Upper lobe of left lung (tissue), 4 donors: ENCODE results near the gene ATP10A.

ENCODE experiments used
- POLR2AphosphoS5 ChIP-seq, 2 donors: sonication (generic); formaldehyde crosslinking; IDR thresholded peaks; one replicate each; pipeline ENCODE4 v1.5.1; 2017; ENCODE audit warnings: antibody characterized with exemption in 2 of 2
- TF ChIP-seq, protein P1 (sequence below), 6 experiments: fragments of 450-650 bp in 4 of 6; fragments of 200-600 bp in 2 of 6; sonication (generic) in 2 of 6; IDR thresholded peaks; one replicate each; pipeline ENCODE4 v1.5.1; 2016 to 2019; ENCODE audit warnings: antibody characterized with exemption in 6 of 6

DNA sequence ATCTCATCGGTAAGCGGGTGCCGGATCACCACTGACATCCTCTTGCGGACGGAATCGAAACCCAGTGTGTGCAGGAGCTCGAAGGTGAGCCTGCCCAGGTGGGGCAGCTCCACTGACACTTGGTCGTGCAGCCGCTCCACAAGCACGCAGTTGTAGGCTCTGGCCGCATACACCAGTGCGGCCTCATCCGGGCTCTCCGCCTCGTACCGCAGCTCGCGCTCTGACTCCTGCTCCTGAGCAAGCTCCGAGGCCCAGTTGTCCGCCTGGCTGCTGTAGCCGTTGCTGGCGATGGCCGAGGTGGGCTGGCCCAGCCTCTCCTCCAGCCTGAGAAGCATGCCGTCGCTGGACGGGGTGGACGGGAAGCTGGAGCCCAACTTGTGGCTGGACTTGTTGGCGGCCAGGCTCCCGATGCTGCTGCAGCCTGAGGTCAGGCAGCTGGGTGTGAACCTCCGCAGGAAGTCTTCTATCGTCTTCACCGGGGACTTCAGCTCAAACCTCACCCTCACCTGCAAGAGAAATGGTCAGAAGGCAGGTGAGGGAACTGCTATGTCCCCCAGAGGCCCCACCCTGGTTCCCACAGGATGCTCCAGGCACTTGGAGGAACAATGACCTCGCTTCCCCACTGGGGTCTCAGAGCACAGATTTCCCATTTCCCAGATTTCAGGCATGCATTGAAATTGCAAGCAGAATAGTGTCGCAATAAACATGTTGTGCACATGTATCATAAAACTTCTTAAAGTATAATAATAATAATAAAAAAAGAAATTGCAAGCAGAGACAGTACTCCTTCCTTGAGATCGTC lies 149.2 kb downstream of the ATP10A start:
- TF ChIP-seq, protein P1, sequence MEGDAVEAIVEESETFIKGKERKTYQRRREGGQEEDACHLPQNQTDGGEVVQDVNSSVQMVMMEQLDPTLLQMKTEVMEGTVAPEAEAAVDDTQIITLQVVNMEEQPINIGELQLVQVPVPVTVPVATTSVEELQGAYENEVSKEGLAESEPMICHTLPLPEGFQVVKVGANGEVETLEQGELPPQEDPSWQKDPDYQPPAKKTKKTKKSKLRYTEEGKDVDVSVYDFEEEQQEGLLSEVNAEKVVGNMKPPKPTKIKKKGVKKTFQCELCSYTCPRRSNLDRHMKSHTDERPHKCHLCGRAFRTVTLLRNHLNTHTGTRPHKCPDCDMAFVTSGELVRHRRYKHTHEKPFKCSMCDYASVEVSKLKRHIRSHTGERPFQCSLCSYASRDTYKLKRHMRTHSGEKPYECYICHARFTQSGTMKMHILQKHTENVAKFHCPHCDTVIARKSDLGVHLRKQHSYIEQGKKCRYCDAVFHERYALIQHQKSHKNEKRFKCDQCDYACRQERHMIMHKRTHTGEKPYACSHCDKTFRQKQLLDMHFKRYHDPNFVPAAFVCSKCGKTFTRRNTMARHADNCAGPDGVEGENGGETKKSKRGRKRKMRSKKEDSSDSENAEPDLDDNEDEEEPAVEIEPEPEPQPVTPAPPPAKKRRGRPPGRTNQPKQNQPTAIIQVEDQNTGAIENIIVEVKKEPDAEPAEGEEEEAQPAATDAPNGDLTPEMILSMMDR (IDR thresholded peaks at IDR 0.05) = no peak
- no peak for TF ChIP-seq POLR2AphosphoS5 (IDR thresholded peaks at IDR 0.05)
